Lower lobe of right lung (tissue), 2 donors: ENCODE results near the gene UCN3. TPM values are rescaled to one million over a fixed set of nuclear protein-coding genes. Genes with fewer than 3 reads are reported as not detected.

Experiments
- ATAC-seq, 2 donors: fragments of 200-7000 bp; cut with Tn5 transposase; one replicate each; pipeline ENCODE4 v1.9.1; 2020 to 2022; ENCODE audit warnings: mild to moderate bottlenecking in 2 of 2, moderate library complexity in 2 of 2
- DNase-seq: peaks from one replicate; pipeline ENCODE4 v3.0.0-alpha.2; 2020
- H3K27ac ChIP-seq: fragments of 200-600 bp; one replicate; pipeline ENCODE4 v1.8.0; 2022
- H3K27me3 ChIP-seq: fragments of 200-600 bp; one replicate; pipeline ENCODE4 v1.8.0; 2022; ENCODE audit warnings: low read depth
- H3K36me3 ChIP-seq: fragments of 200-600 bp; one replicate; pipeline ENCODE4 v1.8.0; 2022; ENCODE audit warnings: mild to moderate bottlenecking
- H3K4me1 ChIP-seq: fragments of 200-600 bp; one replicate; pipeline ENCODE4 v1.8.0; 2022
- H3K4me3 ChIP-seq: fragments of 200-600 bp; one replicate; pipeline ENCODE4 v1.8.0; 2022; ENCODE audit warnings: mild to moderate bottlenecking
- H3K9me3 ChIP-seq: fragments of 200-600 bp; one replicate; pipeline ENCODE4 v1.8.0; 2022
- intact Hi-C: fragments of 100-400 bp; cut with DNase I; formaldehyde crosslinking; loops from one replicate; pipeline ENCODE4 v1.11.0; 2022
- total RNA-seq: library from RNA; stranded (reverse); fragmentation: NEBNext Ultra II Directional; extraction: Animal tissue kit (Norgen Biotek cat#: 25700); gene quantifications from one replicate; pipeline ENCODE4 v1.2.1, GENCODE V29; 2021
- TF ChIP-seq, protein P1 (sequence below): fragments of 200-600 bp; IDR thresholded peaks from one replicate; pipeline ENCODE4 v1.8.0; 2022; ENCODE audit warnings: antibody characterized with exemption, mild to moderate bottlenecking
- donor health status: DM: no; HTN: yes; CAD: no; lungs with severe emphysema.

The UCN3 gene
- total RNA-seq, 1 donor from 2014 or later, result 0.53 TPM

GRCh38 chr10:5364374-5364773 is 392 bp upstream of the UCN3 start:
- ATAC-seq (no peak), DNase-seq (no peak)
- H3K9me3 ChIP-seq, result no peaks in the 10 kb centered on the region
- H3K4me1 ChIP-seq, result no peaks in the 10 kb centered on the region
- H3K27ac ChIP-seq, result no peak overlapping the region
- H3K36me3 ChIP-seq, result no peaks in the 10 kb centered on the region
- TF ChIP-seq, protein P1, sequence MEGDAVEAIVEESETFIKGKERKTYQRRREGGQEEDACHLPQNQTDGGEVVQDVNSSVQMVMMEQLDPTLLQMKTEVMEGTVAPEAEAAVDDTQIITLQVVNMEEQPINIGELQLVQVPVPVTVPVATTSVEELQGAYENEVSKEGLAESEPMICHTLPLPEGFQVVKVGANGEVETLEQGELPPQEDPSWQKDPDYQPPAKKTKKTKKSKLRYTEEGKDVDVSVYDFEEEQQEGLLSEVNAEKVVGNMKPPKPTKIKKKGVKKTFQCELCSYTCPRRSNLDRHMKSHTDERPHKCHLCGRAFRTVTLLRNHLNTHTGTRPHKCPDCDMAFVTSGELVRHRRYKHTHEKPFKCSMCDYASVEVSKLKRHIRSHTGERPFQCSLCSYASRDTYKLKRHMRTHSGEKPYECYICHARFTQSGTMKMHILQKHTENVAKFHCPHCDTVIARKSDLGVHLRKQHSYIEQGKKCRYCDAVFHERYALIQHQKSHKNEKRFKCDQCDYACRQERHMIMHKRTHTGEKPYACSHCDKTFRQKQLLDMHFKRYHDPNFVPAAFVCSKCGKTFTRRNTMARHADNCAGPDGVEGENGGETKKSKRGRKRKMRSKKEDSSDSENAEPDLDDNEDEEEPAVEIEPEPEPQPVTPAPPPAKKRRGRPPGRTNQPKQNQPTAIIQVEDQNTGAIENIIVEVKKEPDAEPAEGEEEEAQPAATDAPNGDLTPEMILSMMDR, result no peak
- H3K4me3 ChIP-seq, result no peak overlapping the region
- peaks cover 7% of the 10 kb centered on the region for H3K27me3 ChIP-seq
- intact Hi-C loops, result no loop called here

GRCh38 chr10:5365928-5366327 is 1.2 kb downstream of the UCN3 start:
- DNase-seq (no peak), ATAC-seq (no peak)
- peaks cover 7% of the 10 kb centered on the region for H3K27me3 ChIP-seq
- intact Hi-C loops, result no loop called here
- TF ChIP-seq, protein P1, result no peak
- H3K4me1 ChIP-seq, result no peaks in the 10 kb centered on the region
- no peaks in the 10 kb centered on the region for H3K36me3 ChIP-seq
- no peaks in the 10 kb centered on the region for H3K9me3 ChIP-seq
- H3K27ac ChIP-seq, result no peak overlapping the region
- no peak overlapping the region for H3K4me3 ChIP-seq

DNA sequence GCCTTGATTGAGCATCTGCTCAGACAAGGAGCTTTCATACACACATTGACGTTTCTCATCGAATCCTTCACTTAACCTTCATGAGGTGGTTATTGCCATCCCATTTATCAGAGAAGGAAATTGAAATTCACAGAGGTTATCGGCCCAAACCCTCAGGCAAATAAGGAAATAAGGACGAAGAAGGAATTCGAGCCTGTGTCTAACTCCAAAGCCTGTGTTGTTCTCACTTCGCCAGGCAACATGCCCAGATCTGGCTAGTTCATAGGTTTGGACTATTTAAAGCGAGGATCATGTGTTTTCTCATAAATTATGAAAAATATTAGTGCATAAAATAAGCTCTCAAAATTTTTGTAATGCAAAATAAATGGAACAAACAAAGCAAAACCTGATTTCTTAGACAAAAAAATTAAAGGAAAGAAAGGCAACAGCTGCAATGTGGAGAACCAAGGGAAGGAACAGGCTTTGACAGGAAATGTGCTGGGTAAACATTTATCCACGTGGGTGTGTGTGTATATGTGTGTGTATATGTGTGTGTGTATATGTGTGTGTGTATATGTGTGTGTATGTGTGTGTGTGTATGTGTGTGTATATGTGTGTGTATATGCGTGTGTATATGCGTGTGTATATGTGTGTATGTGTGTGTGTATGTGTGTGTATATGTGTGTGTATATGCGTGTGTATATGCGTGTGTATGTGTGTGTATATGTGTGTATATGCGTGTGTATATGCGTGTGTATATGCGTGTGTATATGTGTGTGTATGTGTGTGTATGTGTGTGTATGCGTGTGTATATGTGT is 4.8 kb downstream of the UCN3 start:
- ATAC-seq (no peak), DNase-seq (no peak)
- Histone ChIP-seq H3K4me1 (no peaks in the 10 kb centered on the region), H3K4me3 (no peak overlapping the region), H3K9me3 (no peaks in the 10 kb centered on the region), H3K36me3 (no peaks in the 10 kb centered on the region), H3K27ac (no peak overlapping the region), H3K27me3 (peaks cover under 1% of the 10 kb centered on the region)
- TF ChIP-seq, protein P1, result no peak
- intact Hi-C loops, result no loop called here

- H3K4me3 ChIP-seq, result no peak overlapping the region
- TF ChIP-seq, protein P1, result no peak
- no peaks in the 10 kb centered on the region for H3K36me3 ChIP-seq
- DNase-seq (no peak), ATAC-seq (no peak)
- H3K27me3 ChIP-seq, result no peaks in the 10 kb centered on the region
- no peaks in the 10 kb centered on the region for H3K9me3 ChIP-seq
- no peak overlapping the region for H3K27ac ChIP-seq
- intact Hi-C loops, result no loop called here
- no peaks in the 10 kb centered on the region for H3K4me1 ChIP-seq
Measured at GRCh38 chr10:5370493-5371352, 6.0 kb downstream of the UCN3 start.

GRCh38 chr10:5373307-5373706 is 8.5 kb downstream of the UCN3 start:
- H3K9me3 ChIP-seq, result no peaks in the 10 kb centered on the region
- TF ChIP-seq, protein P1, result no peak
- ATAC-seq (no peak), DNase-seq (no peak)
- intact Hi-C loops, result no loop called here
- no peak overlapping the region for H3K4me3 ChIP-seq
- no peaks in the 10 kb centered on the region for H3K36me3 ChIP-seq
- H3K27me3 ChIP-seq, result no peaks in the 10 kb centered on the region
- H3K4me1 ChIP-seq, result no peaks in the 10 kb centered on the region
- H3K27ac ChIP-seq, result no peak overlapping the region
